HG03439 (cell line): Measurements from ENCODE around the gene SNX7.

ENCODE experiments used
- ATAC-seq: cut with Tn5 transposase; IDR thresholded peaks from one replicate; pipeline ENCODE4 v1.9.1; 2021; ENCODE audit warnings: mild to moderate bottlenecking, moderate library complexity; ENCODE audit not compliant: unreplicated experiment

The SNX7 gene

GRCh38 chr1:98661544-98662355 lies at the start of gene SNX7:
SNX7 (plus strand) TSS chr1:98661721; CDS start chr1:98661732, 11 bp downstream.
- ATAC-seq = peak; percentile 88

- no peak for ATAC-seq
Measured at GRCh38 chr1:98637316-98637715, 24.2 kb upstream of the SNX7 start.

- no peak for ATAC-seq
Measured at GRCh38 chr1:98638185-98638584, 23.3 kb upstream of the SNX7 start.

- ATAC-seq = no peak
Measured at GRCh38 chr1:98644510-98644909, 17.0 kb upstream of the SNX7 start.

- ATAC-seq = no peak
Measured at GRCh38 chr1:98651116-98651632, 10.3 kb upstream of the SNX7 start.

- ATAC-seq = no peak
Measured at GRCh38 chr1:98653123-98653522, 8.4 kb upstream of the SNX7 start.

GRCh38 chr1:98659879-98660278 lies 1.6 kb upstream of the SNX7 start:
- ATAC-seq = no peak

- peak; percentile 21 for ATAC-seq
Measured at GRCh38 chr1:98660940-98661543, 479 bp upstream of the SNX7 start.

- ATAC-seq = no peak
Measured at GRCh38 chr1:98662356-98662670, 792 bp downstream of the SNX7 start.

- ATAC-seq = no peak
Measured at GRCh38 chr1:98668733-98669132, 7.2 kb downstream of the SNX7 start.

GRCh38 chr1:98669355-98670296 lies 8.1 kb downstream of the SNX7 start:
- no peak for ATAC-seq

GRCh38 chr1:98672189-98672588 lies 10.7 kb downstream of the SNX7 start:
- no peak for ATAC-seq

GRCh38 chr1:98674075-98674781 lies 12.7 kb downstream of the SNX7 start:
- ATAC-seq = no peak

- no peak for ATAC-seq
Measured at GRCh38 chr1:98675282-98675681, 13.8 kb downstream of the SNX7 start.

- ATAC-seq = no peak
Measured at GRCh38 chr1:98677288-98677687, 15.8 kb downstream of the SNX7 start.

- no peak for ATAC-seq
Measured at GRCh38 chr1:98681812-98682211, 20.3 kb downstream of the SNX7 start.

- no peak for ATAC-seq
Measured at GRCh38 chr1:98688110-98688739, 26.7 kb downstream of the SNX7 start.

GRCh38 chr1:98690576-98690975 lies 29.1 kb downstream of the SNX7 start:
- no peak for ATAC-seq

GRCh38 chr1:98692482-98692881 lies 31.0 kb downstream of the SNX7 start:
- ATAC-seq = no peak

- ATAC-seq = no peak
Measured at GRCh38 chr1:98693385-98693784, 31.9 kb downstream of the SNX7 start.
